K562 (cell line): Measurements from ENCODE around the gene CMBL. TPM values are rescaled to one million over a fixed set of nuclear protein-coding genes. Genes with fewer than 3 reads are reported as not detected.

Experiments used
- BCOR ChIP-seq: fragments of 450-650 bp; IDR thresholded peaks from 2 replicates; pipeline ENCODE4 v1.6.1; 2016
- BRCA1 ChIP-seq, 2 experiments: fragments of 450-650 bp in 1 of 2; sonication (generic) in 1 of 2; formaldehyde crosslinking in 1 of 2; IDR thresholded peaks; 2 replicates each; pipeline versions ENCODE4 v1.5.0 to v1.6.1; 2017 to 2020; ENCODE audit warnings: mild to moderate bottlenecking in 1 of 2, missing genetic modification reagents in 1 of 2
- CXXC5 ChIP-seq: fragments of 250-450 bp; sonication (Bioruptor Pico); IDR thresholded peaks from 2 replicates; pipeline ENCODE4 v1.8.0; 2022; ENCODE audit warnings: inconsistent platforms, mild to moderate bottlenecking, moderate library complexity
- DPF2 ChIP-seq: fragments of 450-650 bp; IDR thresholded peaks from 2 replicates; pipeline ENCODE4 v1.6.1; 2016
- EP400 ChIP-seq: fragments of 450-650 bp; IDR thresholded peaks from 2 replicates; pipeline ENCODE4 v1.6.1; 2017; ENCODE audit warnings: antibody characterized with exemption, mild to moderate bottlenecking, moderate library complexity
- FOSL1 ChIP-seq: fragments of 200-800 bp; sonication (Bioruptor generic); conservative IDR thresholded peaks from 2 replicates; pipeline ENCODE4 v1.6.1; 2016; ENCODE audit warnings: missing genetic modification characterization, missing compliant biosample characterization
- FOXK2 ChIP-seq, 2 experiments: fragments of 450-650 bp; IDR thresholded peaks in 1 of 2; conservative IDR thresholded peaks in 1 of 2; 2 replicates each; pipeline ENCODE4 v1.6.1; 2016; ENCODE audit warnings: low read depth in 2 of 2, mild to moderate bottlenecking in 1 of 2
- GMEB1 ChIP-seq: fragments of 250-450 bp; sonication (Bioruptor Pico); IDR thresholded peaks from 2 replicates; pipeline ENCODE4 v1.4.0; 2020; ENCODE audit warnings: mild to moderate bottlenecking
- MAZ ChIP-seq, 2 experiments: fragments of 450-650 bp in 1 of 2; sonication (generic) in 1 of 2; formaldehyde crosslinking; IDR thresholded peaks in 1 of 2; conservative IDR thresholded peaks in 1 of 2; 2 replicates each; pipeline versions ENCODE4 v1.4.0 to v1.5.0; 2020; ENCODE audit warnings: mild to moderate bottlenecking in 1 of 2, missing genetic modification reagents in 1 of 2
- MNT ChIP-seq, 2 experiments: fragments of 450-650 bp; conservative IDR thresholded peaks; 2 replicates each; pipeline ENCODE4 v1.6.1; 2017; ENCODE audit warnings: mild to moderate bottlenecking in 2 of 2, moderate library complexity in 2 of 2
- NBN ChIP-seq: fragments of 450-650 bp; IDR thresholded peaks from 2 replicates; pipeline ENCODE4 v1.6.1; 2016; ENCODE audit warnings: low read depth, mild to moderate bottlenecking
- NFE2 ChIP-seq: IDR thresholded peaks from 2 replicates; pipeline ENCODE4 v1.6.1; 2014; ENCODE audit warnings: antibody characterized with exemption, low read depth
- NFIC ChIP-seq: fragments of 450-650 bp; IDR thresholded peaks from 2 replicates; pipeline ENCODE4 v1.6.1; 2017; ENCODE audit warnings: mild to moderate bottlenecking, inconsistent platforms
- NKRF ChIP-seq: fragments of 450-650 bp; IDR thresholded peaks from 2 replicates; pipeline ENCODE4 v1.6.1; 2016; ENCODE audit warnings: borderline replicate concordance
- RBBP5 ChIP-seq: fragments of 200-600 bp; sonication (generic); IDR thresholded peaks from 2 replicates; pipeline ENCODE4 v1.6.1; 2012; ENCODE audit warnings: borderline replicate concordance, mild to moderate bottlenecking, low read length, control low read depth, inconsistent platforms; ENCODE audit not compliant: insufficient read depth, poor library complexity, severe bottlenecking
- SP2 ChIP-seq: IDR thresholded peaks from 2 replicates; pipeline ENCODE4 v1.6.1; 2011; ENCODE audit warnings: mild to moderate bottlenecking, low read depth, low read length, moderate library complexity; ENCODE audit not compliant: poor library complexity, severe bottlenecking; ENCODE audit errors: extremely low read depth
- SRSF9 ChIP-seq: fragments of 200-400 bp; formaldehyde crosslinking; IDR thresholded peaks from 2 replicates; pipeline ENCODE4 v1.6.1; 2017; ENCODE audit warnings: low read depth, low read length, borderline replicate concordance
- VEZF1 ChIP-seq: fragments of 200-800 bp; sonication (Bioruptor generic); IDR thresholded peaks from 2 replicates; pipeline ENCODE4 v1.6.1; 2017; ENCODE audit warnings: missing genetic modification characterization, missing compliant biosample characterization
- ZBTB7A ChIP-seq: IDR thresholded peaks from 2 replicates; pipeline ENCODE4 v1.6.1; 2011; ENCODE audit warnings: low read depth, mild to moderate bottlenecking, low read length, moderate library complexity, borderline replicate concordance; ENCODE audit not compliant: control insufficient read depth
- polyA plus RNA-seq, 8 experiments: library from polyadenylated mRNA; depleted of rRNA in 4 of 8; stranded (reverse) in 5 of 8; unstranded in 3 of 8; fragments of >200 nt; fragmentation: Nextera tagmentation in 2 of 8; fragmentation: Illumina TruSeq in 1 of 8; extraction: Ambion mirVana in 2 of 8; extraction: Trizol in 1 of 8; gene quantifications; 2 replicates each; pipeline versions ENCODE4 v1.2.1 to v1.2.3, GENCODE V29; 2011 to 2014; ENCODE audit warnings: inconsistent platforms in 1 of 8, missing spikeins in 1 of 8
- total RNA-seq, 7 experiments: library from RNA; depleted of rRNA in 6 of 7; stranded (reverse); fragments of >200 nt in 6 of 7; fragmentation: Illumina TruSeq in 2 of 7; extraction: Trizol in 2 of 7; gene quantifications; 2 replicates each; pipeline versions ENCODE4 v1.2.1 to v1.2.3, GENCODE V29; 2011 to 2021; ENCODE audit warnings: low replicate concordance in 1 of 7

Gene CMBL
- total and polyA plus RNA-seq, 9 of the 15 experiments (the other 6 are each of a cell fraction or from before 2014, with no cell fraction given), result 22.6 to 192 (median 71.1) TPM

- TF ChIP-seq VEZF1 (CRISPR knock-in tag) (peak; percentile 73), NFE2 (no peak), NKRF (no peak), MNT (conservative IDR thresholded peaks at IDR 0.05) (peak; percentile 45 to 53; a peak in 2 of 4 replicates), SP2 (no peak), BRCA1 (IDR thresholded peaks at IDR 0.05) (no peak), BRCA1 (CRISPR knock-in tag; IDR thresholded peaks at IDR 0.05) (no peak), FOXK2 (conservative IDR thresholded peaks at IDR 0.05 in 1 of 2, IDR thresholded peaks at IDR 0.05 in 1 of 2; ENCODE audit: low read depth in 2 of 2) (peak; percentile 68 to 82; a peak in 3 of 4 replicates), MAZ (CRISPR knock-in tag; conservative IDR thresholded peaks at IDR 0.05 in 1 of 2, IDR thresholded peaks at IDR 0.05 in 1 of 2) (peak; percentile 26 to 72; a peak in 2 of 4 replicates), RBBP5 (peak; percentile 38), GMEB1 (CRISPR knock-in tag) (no peak), ZBTB7A (peak; percentile 87; the same call in 1 of the 2 replicates), SRSF9 (no peak), NBN (peak; percentile 24; the same call in 1 of the 2 replicates), NFIC (peak; percentile 68), BCOR (peak; percentile 26; the same call in 1 of the 2 replicates), DPF2 (peak; percentile 58; the same call in 1 of the 2 replicates), FOSL1 (tag) (no peak), CXXC5 (CRISPR knock-in tag) (peak; percentile 21; the same call in 1 of the 2 replicates), EP400 (peak; percentile 39; the same call in 1 of the 2 replicates)
Measured at GRCh38 chr5:10301266-10301665, 6.4 kb downstream of the CMBL start (continued).
